ENCODE data around the gene TAF1B.

- TF ChIP-seq CTCF (IDR thresholded peaks at IDR 0.05) (no peak), POLR2A (IDR thresholded peaks at IDR 0.05) (no peak)
These were observed 117.7 kb downstream of the TAF1B start for GRCh38 chr2:9961013-9961412.

All from body of pancreas (tissue), 4 donors.